ENCODE results near the gene TMPRSS11F. TPM values are rescaled to one million over a fixed set of nuclear protein-coding genes. Genes with fewer than 3 reads are reported as not detected.

Gene TMPRSS11F
- total RNA-seq, 1 experiment from 2014 or later, result not detected

DNA sequence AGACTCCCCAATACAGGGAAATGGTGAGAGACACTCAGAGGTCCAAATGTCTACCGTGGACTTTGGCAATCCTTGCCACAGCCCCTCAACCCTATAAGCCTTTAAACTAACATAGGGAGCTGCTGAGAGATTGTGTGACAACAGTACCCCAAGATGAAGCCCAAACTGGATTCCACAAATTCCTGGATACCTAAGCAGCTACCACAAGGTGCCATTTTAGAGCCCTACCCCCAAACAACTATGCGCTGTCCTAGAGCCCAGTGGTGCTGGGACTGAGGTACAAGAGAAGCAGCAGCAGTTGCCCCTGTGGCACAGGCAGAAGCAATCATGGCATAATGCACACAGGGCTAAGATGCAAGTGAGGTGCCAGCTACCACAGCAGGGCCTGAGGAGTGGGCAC is 2.7 kb upstream of the TMPRSS11F start:
- Histone ChIP-seq H3K27me3 (ENCODE audit: control insufficient read depth, insufficient read depth, low read length) (no peaks in the 10 kb centered on the region), H3K27ac (ENCODE audit: low read length) (no peak overlapping the region), H3K9me3 (ENCODE audit: control insufficient read depth, insufficient read depth, low read depth, low read length) (no peaks in the 10 kb centered on the region), H3K4me3 (ENCODE audit: low read depth in 2 of 2, low read length in 2 of 2) (no peak overlapping the region), H3K4me1 (ENCODE audit: control insufficient read depth, insufficient read depth, low read length) (no peaks in the 10 kb centered on the region), H3K36me3 (ENCODE audit: control insufficient read depth, insufficient read depth, low read length) (no peaks in the 10 kb centered on the region)
- in situ Hi-C loops (cut with HindIII; ENCODE audit: low pct_unique_long_range_greater_than_20kb, low sequenced_read_pairs), result no loop called here
- no peak for TF ChIP-seq POLR2AphosphoS5 (IDR thresholded peaks at IDR 0.05; ENCODE audit: low read depth, low read length)
- no peak for TF ChIP-seq SIN3A (IDR thresholded peaks at IDR 0.05; ENCODE audit: borderline replicate concordance, insufficient read depth, low read depth, low read length)
- no peak for TF ChIP-seq TCF7L2 (IDR thresholded peaks at IDR 0.05; ENCODE audit: low read depth, low read length)
- TF ChIP-seq, protein P1, sequence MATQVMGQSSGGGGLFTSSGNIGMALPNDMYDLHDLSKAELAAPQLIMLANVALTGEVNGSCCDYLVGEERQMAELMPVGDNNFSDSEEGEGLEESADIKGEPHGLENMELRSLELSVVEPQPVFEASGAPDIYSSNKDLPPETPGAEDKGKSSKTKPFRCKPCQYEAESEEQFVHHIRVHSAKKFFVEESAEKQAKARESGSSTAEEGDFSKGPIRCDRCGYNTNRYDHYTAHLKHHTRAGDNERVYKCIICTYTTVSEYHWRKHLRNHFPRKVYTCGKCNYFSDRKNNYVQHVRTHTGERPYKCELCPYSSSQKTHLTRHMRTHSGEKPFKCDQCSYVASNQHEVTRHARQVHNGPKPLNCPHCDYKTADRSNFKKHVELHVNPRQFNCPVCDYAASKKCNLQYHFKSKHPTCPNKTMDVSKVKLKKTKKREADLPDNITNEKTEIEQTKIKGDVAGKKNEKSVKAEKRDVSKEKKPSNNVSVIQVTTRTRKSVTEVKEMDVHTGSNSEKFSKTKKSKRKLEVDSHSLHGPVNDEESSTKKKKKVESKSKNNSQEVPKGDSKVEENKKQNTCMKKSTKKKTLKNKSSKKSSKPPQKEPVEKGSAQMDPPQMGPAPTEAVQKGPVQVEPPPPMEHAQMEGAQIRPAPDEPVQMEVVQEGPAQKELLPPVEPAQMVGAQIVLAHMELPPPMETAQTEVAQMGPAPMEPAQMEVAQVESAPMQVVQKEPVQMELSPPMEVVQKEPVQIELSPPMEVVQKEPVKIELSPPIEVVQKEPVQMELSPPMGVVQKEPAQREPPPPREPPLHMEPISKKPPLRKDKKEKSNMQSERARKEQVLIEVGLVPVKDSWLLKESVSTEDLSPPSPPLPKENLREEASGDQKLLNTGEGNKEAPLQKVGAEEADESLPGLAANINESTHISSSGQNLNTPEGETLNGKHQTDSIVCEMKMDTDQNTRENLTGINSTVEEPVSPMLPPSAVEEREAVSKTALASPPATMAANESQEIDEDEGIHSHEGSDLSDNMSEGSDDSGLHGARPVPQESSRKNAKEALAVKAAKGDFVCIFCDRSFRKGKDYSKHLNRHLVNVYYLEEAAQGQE (IDR thresholded peaks at IDR 0.05; ENCODE audit: insufficient read depth in 1 of 2, low read depth in 2 of 2, low read length in 1 of 2), result no peak
- TF ChIP-seq, protein P2, sequence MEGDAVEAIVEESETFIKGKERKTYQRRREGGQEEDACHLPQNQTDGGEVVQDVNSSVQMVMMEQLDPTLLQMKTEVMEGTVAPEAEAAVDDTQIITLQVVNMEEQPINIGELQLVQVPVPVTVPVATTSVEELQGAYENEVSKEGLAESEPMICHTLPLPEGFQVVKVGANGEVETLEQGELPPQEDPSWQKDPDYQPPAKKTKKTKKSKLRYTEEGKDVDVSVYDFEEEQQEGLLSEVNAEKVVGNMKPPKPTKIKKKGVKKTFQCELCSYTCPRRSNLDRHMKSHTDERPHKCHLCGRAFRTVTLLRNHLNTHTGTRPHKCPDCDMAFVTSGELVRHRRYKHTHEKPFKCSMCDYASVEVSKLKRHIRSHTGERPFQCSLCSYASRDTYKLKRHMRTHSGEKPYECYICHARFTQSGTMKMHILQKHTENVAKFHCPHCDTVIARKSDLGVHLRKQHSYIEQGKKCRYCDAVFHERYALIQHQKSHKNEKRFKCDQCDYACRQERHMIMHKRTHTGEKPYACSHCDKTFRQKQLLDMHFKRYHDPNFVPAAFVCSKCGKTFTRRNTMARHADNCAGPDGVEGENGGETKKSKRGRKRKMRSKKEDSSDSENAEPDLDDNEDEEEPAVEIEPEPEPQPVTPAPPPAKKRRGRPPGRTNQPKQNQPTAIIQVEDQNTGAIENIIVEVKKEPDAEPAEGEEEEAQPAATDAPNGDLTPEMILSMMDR (IDR thresholded peaks at IDR 0.05), result no peak
- ATAC-seq, result no peak
- intact Hi-C loops (cut with micrococcal nuclease; ENCODE audit: unreplicated experiment), result no loop called here
- BruUV-seq (replicated peaks), result no TSS peak
- no peak for DNase-seq (ENCODE audit: low read depth, low spot score)
- CTCF ChIA-PET, result no interaction called here
- POLR2A ChIA-PET, result no interaction called here

DNA sequence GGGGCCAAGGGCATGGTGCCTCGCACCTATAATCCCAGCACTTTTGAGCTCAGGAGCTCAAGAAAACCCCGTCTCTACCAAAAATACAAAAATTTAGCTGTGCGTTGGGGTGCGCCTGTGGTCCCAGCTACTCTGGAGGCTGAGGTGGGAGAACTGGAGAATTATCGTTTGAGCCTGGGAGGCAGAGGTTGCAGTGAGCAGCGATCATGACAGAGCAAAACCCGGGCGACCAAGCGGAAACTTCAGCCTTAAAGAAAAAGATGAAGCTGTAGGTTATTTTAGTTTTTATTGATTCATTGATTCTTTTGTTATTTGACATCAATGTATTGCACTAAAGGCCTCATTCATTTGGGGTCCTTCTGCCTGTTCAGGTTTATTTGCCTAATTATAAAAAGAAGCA is 5.4 kb downstream of the TMPRSS11F start:
- ATAC-seq (no peak), DNase-seq (ENCODE audit: low read depth, low spot score) (no peak)
- ChIA-PET POLR2A (no interaction called here), CTCF (no interaction called here)
- no TSS peak for BruUV-seq (replicated peaks)
- in situ Hi-C loops (cut with HindIII; ENCODE audit: low pct_unique_long_range_greater_than_20kb, low sequenced_read_pairs) (no loop called here), intact Hi-C loops (cut with micrococcal nuclease; ENCODE audit: unreplicated experiment) (no loop called here)
- Histone ChIP-seq H3K9me3 (ENCODE audit: control insufficient read depth, insufficient read depth, low read depth, low read length) (no peaks in the 10 kb centered on the region), H3K36me3 (ENCODE audit: control insufficient read depth, insufficient read depth, low read length) (no peaks in the 10 kb centered on the region), H3K4me1 (ENCODE audit: control insufficient read depth, insufficient read depth, low read length) (no peaks in the 10 kb centered on the region), H3K27me3 (ENCODE audit: control insufficient read depth, insufficient read depth, low read length) (no peaks in the 10 kb centered on the region), H3K27ac (ENCODE audit: low read length) (no peak overlapping the region), H3K4me3 (ENCODE audit: low read depth in 2 of 2, low read length in 2 of 2) (no peak overlapping the region)
- TF ChIP-seq, protein P2 (IDR thresholded peaks at IDR 0.05), result no peak
- no peak for TF ChIP-seq POLR2AphosphoS5 (IDR thresholded peaks at IDR 0.05; ENCODE audit: low read depth, low read length)
- TF ChIP-seq, protein P1 (IDR thresholded peaks at IDR 0.05; ENCODE audit: insufficient read depth in 1 of 2, low read depth in 2 of 2, low read length in 1 of 2), result no peak
- no peak for TF ChIP-seq TCF7L2 (IDR thresholded peaks at IDR 0.05; ENCODE audit: low read depth, low read length)
- TF ChIP-seq SIN3A (IDR thresholded peaks at IDR 0.05; ENCODE audit: borderline replicate concordance, insufficient read depth, low read depth, low read length), result no peak
